GM21367 (cell line): ENCODE measurements around the gene ANP32D.
"Not testable (repeated sequence)": the region's sequence is repeated elsewhere in the genome, so short reads cannot be mapped to it uniquely, and the experiment has no call there.

Experiments
- ATAC-seq: cut with Tn5 transposase; IDR thresholded peaks from one replicate; pipeline ENCODE4 v1.9.1; 2021; ENCODE audit not compliant: unreplicated experiment

ANP32D gene

GRCh38 chr12:48472259-48472658 lies at the start of gene ANP32D:
ANP32D (plus strand) TSS chr12:48472559; CDS start chr12:48472665, 106 bp downstream.
- no peak for ATAC-seq

- no peak for ATAC-seq
These were observed 49.2 kb upstream of the ANP32D start for GRCh38 chr12:48423171-48423570.

GRCh38 chr12:48424644-48425043 lies 47.7 kb upstream of the ANP32D start:
- ATAC-seq: no peak

GRCh38 chr12:48434016-48434415 lies 38.3 kb upstream of the ANP32D start:
- not testable (repeated sequence) for ATAC-seq

- no peak for ATAC-seq
These were observed 31.3 kb upstream of the ANP32D start for GRCh38 chr12:48441069-48441468.

- ATAC-seq: no peak
These were observed 30.0 kb upstream of the ANP32D start for GRCh38 chr12:48442179-48442847.

- ATAC-seq: no peak
These were observed 26.8 kb upstream of the ANP32D start for GRCh38 chr12:48445538-48445937.

GRCh38 chr12:48446161-48446776 lies 26.1 kb upstream of the ANP32D start:
- no peak for ATAC-seq

GRCh38 chr12:48447755-48448154 lies 24.6 kb upstream of the ANP32D start:
- no peak for ATAC-seq

- no peak for ATAC-seq
These were observed 21.0 kb upstream of the ANP32D start for GRCh38 chr12:48451372-48451771.

- ATAC-seq: not testable (repeated sequence)
These were observed 19.4 kb upstream of the ANP32D start for GRCh38 chr12:48452961-48453360.

- ATAC-seq: no peak
These were observed 17.7 kb upstream of the ANP32D start for GRCh38 chr12:48454667-48455066.

- ATAC-seq: no peak
These were observed 17.2 kb upstream of the ANP32D start for GRCh38 chr12:48455116-48455515.

- no peak for ATAC-seq
These were observed 13.1 kb upstream of the ANP32D start for GRCh38 chr12:48459259-48459658.

GRCh38 chr12:48469027-48469426 lies 3.3 kb upstream of the ANP32D start:
- ATAC-seq: not testable (repeated sequence)

- no peak for ATAC-seq
These were observed 702 bp downstream of the ANP32D start for GRCh38 chr12:48473061-48473460.

GRCh38 chr12:48474497-48474896 lies 2.1 kb downstream of the ANP32D start:
- not testable (repeated sequence) for ATAC-seq

- no peak for ATAC-seq
These were observed 9.8 kb downstream of the ANP32D start, which contains the start of gene C12orf54 for GRCh38 chr12:48482198-48482597. C12orf54 (plus strand) TSS chr12:48482498; CDS start chr12:48483297, 799 bp downstream.

- ATAC-seq: no peak
These were observed 10.6 kb downstream of the ANP32D start for GRCh38 chr12:48482930-48483329.

- ATAC-seq: no peak
These were observed 13.9 kb downstream of the ANP32D start for GRCh38 chr12:48486261-48486660.

- no peak for ATAC-seq
These were observed 14.3 kb downstream of the ANP32D start for GRCh38 chr12:48486679-48487078.

GRCh38 chr12:48489012-48489411 lies 16.7 kb downstream of the ANP32D start:
- peak; percentile 92 for ATAC-seq

- ATAC-seq: not testable (repeated sequence)
These were observed 17.1 kb downstream of the ANP32D start for GRCh38 chr12:48489456-48489855.
